ENCODE measurements around the gene RAD51B.

- TF ChIP-seq, protein P1, sequence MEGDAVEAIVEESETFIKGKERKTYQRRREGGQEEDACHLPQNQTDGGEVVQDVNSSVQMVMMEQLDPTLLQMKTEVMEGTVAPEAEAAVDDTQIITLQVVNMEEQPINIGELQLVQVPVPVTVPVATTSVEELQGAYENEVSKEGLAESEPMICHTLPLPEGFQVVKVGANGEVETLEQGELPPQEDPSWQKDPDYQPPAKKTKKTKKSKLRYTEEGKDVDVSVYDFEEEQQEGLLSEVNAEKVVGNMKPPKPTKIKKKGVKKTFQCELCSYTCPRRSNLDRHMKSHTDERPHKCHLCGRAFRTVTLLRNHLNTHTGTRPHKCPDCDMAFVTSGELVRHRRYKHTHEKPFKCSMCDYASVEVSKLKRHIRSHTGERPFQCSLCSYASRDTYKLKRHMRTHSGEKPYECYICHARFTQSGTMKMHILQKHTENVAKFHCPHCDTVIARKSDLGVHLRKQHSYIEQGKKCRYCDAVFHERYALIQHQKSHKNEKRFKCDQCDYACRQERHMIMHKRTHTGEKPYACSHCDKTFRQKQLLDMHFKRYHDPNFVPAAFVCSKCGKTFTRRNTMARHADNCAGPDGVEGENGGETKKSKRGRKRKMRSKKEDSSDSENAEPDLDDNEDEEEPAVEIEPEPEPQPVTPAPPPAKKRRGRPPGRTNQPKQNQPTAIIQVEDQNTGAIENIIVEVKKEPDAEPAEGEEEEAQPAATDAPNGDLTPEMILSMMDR (IDR thresholded peaks at IDR 0.05) = no peak
- TF ChIP-seq POLR2A (IDR thresholded peaks at IDR 0.05) = no peak
Measured at GRCh38 chr14:68598089-68598488, 778.5 kb downstream of the RAD51B start.
